Frontal cortex (tissue), 4 donors: ENCODE data around the gene SLC39A13. TPM values are rescaled to one million over a fixed set of nuclear protein-coding genes. Genes with fewer than 3 reads are reported as not detected.

Experiments
- DNase-seq, 2 donors: peaks; one replicate each; pipeline ENCODE4 v3.0.0; 2012; ENCODE audit warnings: low spot score in 2 of 2
- FAIRE-seq: peaks from 2 replicates; lab custom pipeline; 2012; peaks lifted over from hg19 to GRCh38; lab: Jason Lieb, UNC
- total RNA-seq: library from RNA; depleted of rRNA; stranded (reverse); fragments of >200 nt; gene quantifications from one replicate; pipeline ENCODE4 v1.2.3, GENCODE V29; 2014
- donor health status: control.
- donor health status: control.
- donor health status: control.

Gene SLC39A13
- 8.6 TPM for total RNA-seq

- peak; percentile 99 to 100 for DNase-seq
- FAIRE-seq, result no peak
Measured at GRCh38 chr11:47407746-47408590, at the start of gene SLC39A13. SLC39A13 (plus strand) TSS chr11:47408590; CDS start chr11:47410095, 1,505 bp downstream.

- no peak for FAIRE-seq
- DNase-seq, result no peak
Measured at GRCh38 chr11:47358731-47359051, 49.7 kb upstream of the SLC39A13 start.

- FAIRE-seq, result no peak
Measured at GRCh38 chr11:47359162-47359561, 49.2 kb upstream of the SLC39A13 start.

GRCh38 chr11:47359586-47359985 is 48.8 kb upstream of the SLC39A13 start:
- FAIRE-seq (no peak), DNase-seq (no peak)

More at GRCh38 chr11:47359162-47359561, 49.2 kb upstream of the SLC39A13 start:
- DNase-seq, result no peak

- FAIRE-seq (no peak), DNase-seq (no peak)
Measured at GRCh38 chr11:47360341-47360740, 48.0 kb upstream of the SLC39A13 start.

- FAIRE-seq (no peak), DNase-seq (no peak)
Measured at GRCh38 chr11:47361419-47361818, 47.0 kb upstream of the SLC39A13 start.

- no peak for DNase-seq
- no peak for FAIRE-seq
Measured at GRCh38 chr11:47366020-47366490, 42.3 kb upstream of the SLC39A13 start.

- FAIRE-seq (no peak), DNase-seq (no peak)
Measured at GRCh38 chr11:47369676-47370075, 38.7 kb upstream of the SLC39A13 start.

GRCh38 chr11:47372422-47372821 is 36.0 kb upstream of the SLC39A13 start:
- FAIRE-seq (no peak), DNase-seq (no peak)

- FAIRE-seq (no peak), DNase-seq (peak; percentile 59 to 78)
Measured at GRCh38 chr11:47373876-47374719, 34.3 kb upstream of the SLC39A13 start.

GRCh38 chr11:47374720-47375019 is 33.7 kb upstream of the SLC39A13 start:
- DNase-seq (no peak), FAIRE-seq (no peak)

GRCh38 chr11:47375020-47375419 is 33.4 kb upstream of the SLC39A13 start:
- DNase-seq (no peak), FAIRE-seq (no peak)

- FAIRE-seq, result no peak
- DNase-seq, result no peak
Measured at GRCh38 chr11:47375546-47376085, 32.8 kb upstream of the SLC39A13 start.

GRCh38 chr11:47376107-47376524 is 32.3 kb upstream of the SLC39A13 start:
- DNase-seq (no peak), FAIRE-seq (no peak)

- DNase-seq (no peak), FAIRE-seq (no peak)
Measured at GRCh38 chr11:47376525-47377371, 31.6 kb upstream of the SLC39A13 start.

- FAIRE-seq, result no peak
Measured at GRCh38 chr11:47377571-47378009, 30.8 kb upstream of the SLC39A13 start.

GRCh38 chr11:47378010-47378835 is 30.2 kb upstream of the SLC39A13 start, which contains the start of gene SPI1:
SPI1 (minus strand) TSS chr11:47378547; CDS start chr11:47378353, 194 bp downstream.
- FAIRE-seq (no peak), DNase-seq (no peak)

More at GRCh38 chr11:47377571-47378009, 30.8 kb upstream of the SLC39A13 start:
- DNase-seq, result no peak

- no peak for FAIRE-seq
Measured at GRCh38 chr11:47378836-47379170, 29.6 kb upstream of the SLC39A13 start.

GRCh38 chr11:47379317-47379716 is 29.1 kb upstream of the SLC39A13 start:
- FAIRE-seq (no peak), DNase-seq (no peak)

More at GRCh38 chr11:47378836-47379170, 29.6 kb upstream of the SLC39A13 start:
- DNase-seq, result no peak
